Measurements from ENCODE around the gene TADA2B. TPM values are rescaled to one million over a fixed set of nuclear protein-coding genes. Genes with fewer than 3 reads are reported as not detected.

TADA2B gene
- total and polyA plus RNA-seq, 4 donors = 3.6 to 13.8 (median 12.6) TPM

DNA sequence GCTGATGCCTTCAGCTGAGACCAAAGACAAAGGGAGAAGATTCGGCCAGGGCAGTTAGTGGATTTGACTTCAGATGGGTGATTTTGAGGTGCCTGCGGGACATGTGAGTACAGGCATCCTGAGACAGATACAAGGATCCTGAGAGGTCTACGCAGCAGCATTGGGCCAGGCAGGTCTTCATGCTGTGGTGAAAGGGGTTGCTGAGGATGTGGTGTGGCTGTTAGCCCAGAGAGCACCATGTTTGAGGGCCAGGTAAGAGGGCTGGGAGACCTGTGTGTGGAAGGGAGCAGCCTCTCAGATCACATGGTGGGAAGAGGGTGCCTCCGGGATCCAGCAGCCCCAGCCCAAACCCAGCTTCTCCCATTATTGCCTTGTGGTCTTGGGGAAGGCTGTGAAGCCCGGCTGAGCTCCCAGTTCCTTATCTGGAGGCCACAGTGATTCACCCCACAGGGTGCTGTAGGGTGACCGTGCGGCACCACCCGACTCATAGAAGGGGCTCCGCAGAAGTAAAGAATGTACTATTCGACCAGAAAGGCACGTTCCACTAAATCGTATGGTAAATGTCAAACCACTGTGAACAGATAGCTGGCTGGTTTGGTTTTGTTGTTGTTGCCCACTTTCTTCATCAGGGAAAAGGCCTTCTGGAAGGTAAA, 27.7 kb upstream of the TADA2B start:
- Histone ChIP-seq H3K27ac (ENCODE audit: low read depth in 1 of 2, low read length in 2 of 2) (peak overlapping the region; percentile 71 to 88), H3K9me3 (ENCODE audit: control insufficient read depth in 4 of 4, low read length in 3 of 4) (no peaks in the 10 kb centered on the region), H3K36me3 (ENCODE audit: control insufficient read depth in 4 of 4, insufficient read depth in 3 of 4, low read depth in 1 of 4, low read length in 3 of 4) (peaks cover 3 to 36% (median 17%) of the 10 kb centered on the region in 4 donors), H3K4me1 (ENCODE audit: control insufficient read depth in 4 of 4, insufficient read depth in 4 of 4, low read length in 3 of 4) (peaks cover 10 to 28% (median 16%) of the 10 kb centered on the region in 4 donors), H3K9ac (ENCODE audit: low read depth in 1 of 2, low read length in 2 of 2) (peak overlapping the region in 1 of 2 donors; percentile 57), H3K4me3 (ENCODE audit: low read depth in 1 of 3, low read length in 3 of 3) (no peak overlapping the region), H3K27me3 (ENCODE audit: control insufficient read depth in 4 of 4, insufficient read depth in 4 of 4, low read length in 3 of 4) (no peaks in the 10 kb centered on the region)
- WGBS = 77% methylated on average over 12 of the region's 12 CpGs
- no peak for DNase-seq (ENCODE audit: low spot score)
- TF ChIP-seq HNF4A (conservative IDR thresholded peaks at IDR 0.05) = no peak
- TF ChIP-seq RXRA (IDR thresholded peaks at IDR 0.05) = no peak

- Histone ChIP-seq H3K4me3 (ENCODE audit: low read depth in 1 of 3, low read length in 3 of 3) (no peak overlapping the region), H3K36me3 (ENCODE audit: control insufficient read depth in 4 of 4, insufficient read depth in 3 of 4, low read depth in 1 of 4, low read length in 3 of 4) (peaks cover 3 to 34% (median 16%) of the 10 kb centered on the region in 4 donors), H3K4me1 (ENCODE audit: control insufficient read depth in 4 of 4, insufficient read depth in 4 of 4, low read length in 3 of 4) (peaks cover 10 to 28% (median 16%) of the 10 kb centered on the region in 4 donors), H3K27ac (ENCODE audit: low read depth in 1 of 2, low read length in 2 of 2) (peak overlapping the region; percentile 71 to 88), H3K9ac (ENCODE audit: low read depth in 1 of 2, low read length in 2 of 2) (peak overlapping the region in 1 of 2 donors; percentile 57), H3K27me3 (ENCODE audit: control insufficient read depth in 4 of 4, insufficient read depth in 4 of 4, low read length in 3 of 4) (no peaks in the 10 kb centered on the region), H3K9me3 (ENCODE audit: control insufficient read depth in 4 of 4, low read length in 3 of 4) (no peaks in the 10 kb centered on the region)
- no peak for TF ChIP-seq CTCF (IDR thresholded peaks at IDR 0.05; ENCODE audit: low read depth, low read length, missing input control)
- no peak for TF ChIP-seq HNF4G (IDR thresholded peaks at IDR 0.05)
- TF ChIP-seq TAF1 (conservative IDR thresholded peaks at IDR 0.05) = no peak
- no peak for TF ChIP-seq NR2F2 (IDR thresholded peaks at IDR 0.05)
- TF ChIP-seq FOXA1 (IDR thresholded peaks at IDR 0.05) = no peak
- TF ChIP-seq, protein P1, sequence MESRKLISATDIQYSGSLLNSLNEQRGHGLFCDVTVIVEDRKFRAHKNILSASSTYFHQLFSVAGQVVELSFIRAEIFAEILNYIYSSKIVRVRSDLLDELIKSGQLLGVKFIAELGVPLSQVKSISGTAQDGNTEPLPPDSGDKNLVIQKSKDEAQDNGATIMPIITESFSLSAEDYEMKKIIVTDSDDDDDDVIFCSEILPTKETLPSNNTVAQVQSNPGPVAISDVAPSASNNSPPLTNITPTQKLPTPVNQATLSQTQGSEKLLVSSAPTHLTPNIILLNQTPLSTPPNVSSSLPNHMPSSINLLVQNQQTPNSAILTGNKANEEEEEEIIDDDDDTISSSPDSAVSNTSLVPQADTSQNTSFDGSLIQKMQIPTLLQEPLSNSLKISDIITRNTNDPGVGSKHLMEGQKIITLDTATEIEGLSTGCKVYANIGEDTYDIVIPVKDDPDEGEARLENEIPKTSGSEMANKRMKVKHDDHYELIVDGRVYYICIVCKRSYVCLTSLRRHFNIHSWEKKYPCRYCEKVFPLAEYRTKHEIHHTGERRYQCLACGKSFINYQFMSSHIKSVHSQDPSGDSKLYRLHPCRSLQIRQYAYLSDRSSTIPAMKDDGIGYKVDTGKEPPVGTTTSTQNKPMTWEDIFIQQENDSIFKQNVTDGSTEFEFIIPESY (IDR thresholded peaks at IDR 0.05) = no peak
- TF ChIP-seq, protein P2, sequence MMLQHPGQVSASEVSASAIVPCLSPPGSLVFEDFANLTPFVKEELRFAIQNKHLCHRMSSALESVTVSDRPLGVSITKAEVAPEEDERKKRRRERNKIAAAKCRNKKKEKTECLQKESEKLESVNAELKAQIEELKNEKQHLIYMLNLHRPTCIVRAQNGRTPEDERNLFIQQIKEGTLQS (IDR thresholded peaks at IDR 0.05) = no peak
- no peak for TF ChIP-seq RAD21 (IDR thresholded peaks at IDR 0.05)
- TF ChIP-seq EGR1 (IDR thresholded peaks at IDR 0.05; ENCODE audit: low read depth in 2 of 2) = no peak
- TF ChIP-seq JUND (IDR thresholded peaks at IDR 0.05) = no peak
- TF ChIP-seq, protein P3, sequence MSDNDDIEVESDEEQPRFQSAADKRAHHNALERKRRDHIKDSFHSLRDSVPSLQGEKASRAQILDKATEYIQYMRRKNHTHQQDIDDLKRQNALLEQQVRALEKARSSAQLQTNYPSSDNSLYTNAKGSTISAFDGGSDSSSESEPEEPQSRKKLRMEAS (IDR thresholded peaks at IDR 0.05) = no peak
- TF ChIP-seq YY1 (IDR thresholded peaks at IDR 0.05) = no peak
- TF ChIP-seq HNF4A (conservative IDR thresholded peaks at IDR 0.05) = no peak
- no peak for TF ChIP-seq SP1 (IDR thresholded peaks at IDR 0.05)
- TF ChIP-seq RXRA (IDR thresholded peaks at IDR 0.05) = no peak
- TF ChIP-seq GABPA (IDR thresholded peaks at IDR 0.05 in 1 of 2, conservative IDR thresholded peaks at IDR 0.05 in 1 of 2) = no peak
- no peak for TF ChIP-seq REST (IDR thresholded peaks at IDR 0.05)
- no peak for TF ChIP-seq FOXA2 (IDR thresholded peaks at IDR 0.05)
- WGBS = 73% methylated on average over 11 of the region's 11 CpGs
- no peak for DNase-seq (ENCODE audit: low spot score)
These were observed 27.1 kb upstream of the TADA2B start for GRCh38 chr4:7016086-7016485.
